Progenitor cell of endocrine pancreas (in vitro differentiated cells): Measurements from ENCODE around the gene TRHDE. TPM values are rescaled to one million over a fixed set of nuclear protein-coding genes. Genes with fewer than 3 reads are reported as not detected.

ENCODE experiments used
- DNase-seq: peaks from one replicate; pipeline ENCODE4 v3.0.0; 2021; ENCODE audit warnings: low spot score; ENCODE audit not compliant: unreplicated experiment
- H3K27ac Mint-ChIP-seq: 2 replicates; pipeline ENCODE4 v1.8.0; 2021; ENCODE audit warnings: mild to moderate bottlenecking, moderate library complexity, mixed read lengths
- H3K27me3 Mint-ChIP-seq: 2 replicates; pipeline ENCODE4 v1.8.0; 2021; ENCODE audit warnings: mixed read lengths
- H3K36me3 Mint-ChIP-seq: 2 replicates; pipeline ENCODE4 v1.8.0; 2022; ENCODE audit warnings: mixed read lengths; ENCODE audit not compliant: insufficient read depth
- H3K4me1 Mint-ChIP-seq: 2 replicates; pipeline ENCODE4 v1.8.0; 2021; ENCODE audit warnings: low read depth, mixed read lengths
- H3K4me3 Mint-ChIP-seq: 2 replicates; pipeline ENCODE4 v1.8.0; 2021; ENCODE audit warnings: low read depth, mild to moderate bottlenecking, moderate library complexity, mixed read lengths
- H3K9me3 Mint-ChIP-seq: 2 replicates; pipeline ENCODE4 v1.8.0; 2021; ENCODE audit warnings: low read depth, mixed read lengths
- total RNA-seq: library from RNA; stranded (reverse); gene quantifications from 2 replicates; pipeline ENCODE4 v1.2.1, GENCODE V29; 2021
- TF ChIP-seq, protein P1 (sequence below): fragments of 200-600 bp; sonication (generic); IDR thresholded peaks from one replicate; pipeline ENCODE4 v1.5.0; 2021; ENCODE audit warnings: antibody characterized with exemption, mild to moderate bottlenecking; ENCODE audit not compliant: unreplicated experiment

TRHDE gene
- total RNA-seq, 1 donor from 2014 or later: 2.7 TPM

- Mint-ChIP-seq H3K27ac (no peak overlapping the region), H3K9me3 (no peaks in the 10 kb centered on the region), H3K27me3 (no peaks in the 10 kb centered on the region), H3K36me3 (no peaks in the 10 kb centered on the region), H3K4me3 (no peak overlapping the region), H3K4me1 (peaks cover 2% of the 10 kb centered on the region)
- no peak for DNase-seq
- TF ChIP-seq, protein P1, sequence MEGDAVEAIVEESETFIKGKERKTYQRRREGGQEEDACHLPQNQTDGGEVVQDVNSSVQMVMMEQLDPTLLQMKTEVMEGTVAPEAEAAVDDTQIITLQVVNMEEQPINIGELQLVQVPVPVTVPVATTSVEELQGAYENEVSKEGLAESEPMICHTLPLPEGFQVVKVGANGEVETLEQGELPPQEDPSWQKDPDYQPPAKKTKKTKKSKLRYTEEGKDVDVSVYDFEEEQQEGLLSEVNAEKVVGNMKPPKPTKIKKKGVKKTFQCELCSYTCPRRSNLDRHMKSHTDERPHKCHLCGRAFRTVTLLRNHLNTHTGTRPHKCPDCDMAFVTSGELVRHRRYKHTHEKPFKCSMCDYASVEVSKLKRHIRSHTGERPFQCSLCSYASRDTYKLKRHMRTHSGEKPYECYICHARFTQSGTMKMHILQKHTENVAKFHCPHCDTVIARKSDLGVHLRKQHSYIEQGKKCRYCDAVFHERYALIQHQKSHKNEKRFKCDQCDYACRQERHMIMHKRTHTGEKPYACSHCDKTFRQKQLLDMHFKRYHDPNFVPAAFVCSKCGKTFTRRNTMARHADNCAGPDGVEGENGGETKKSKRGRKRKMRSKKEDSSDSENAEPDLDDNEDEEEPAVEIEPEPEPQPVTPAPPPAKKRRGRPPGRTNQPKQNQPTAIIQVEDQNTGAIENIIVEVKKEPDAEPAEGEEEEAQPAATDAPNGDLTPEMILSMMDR: no peak
Observed at GRCh38 chr12:72502546-72502945, 230.4 kb downstream of the TRHDE start.

GRCh38 chr12:72505227-72505626 lies 233.1 kb downstream of the TRHDE start:
- Mint-ChIP-seq H3K4me3 (no peak overlapping the region), H3K27me3 (no peaks in the 10 kb centered on the region), H3K4me1 (peaks cover 2% of the 10 kb centered on the region), H3K36me3 (no peaks in the 10 kb centered on the region), H3K27ac (no peak overlapping the region), H3K9me3 (no peaks in the 10 kb centered on the region)
- TF ChIP-seq, protein P1: no peak
- DNase-seq: no peak

- DNase-seq: no peak
- no peaks in the 10 kb centered on the region for H3K9me3 Mint-ChIP-seq
- H3K4me3 Mint-ChIP-seq: no peak overlapping the region
- no peak overlapping the region for H3K27ac Mint-ChIP-seq
- H3K27me3 Mint-ChIP-seq: no peaks in the 10 kb centered on the region
- TF ChIP-seq, protein P1: no peak
- H3K4me1 Mint-ChIP-seq: peaks cover 11% of the 10 kb centered on the region
- no peaks in the 10 kb centered on the region for H3K36me3 Mint-ChIP-seq
Observed at GRCh38 chr12:72509891-72510290, 237.7 kb downstream of the TRHDE start.

DNA sequence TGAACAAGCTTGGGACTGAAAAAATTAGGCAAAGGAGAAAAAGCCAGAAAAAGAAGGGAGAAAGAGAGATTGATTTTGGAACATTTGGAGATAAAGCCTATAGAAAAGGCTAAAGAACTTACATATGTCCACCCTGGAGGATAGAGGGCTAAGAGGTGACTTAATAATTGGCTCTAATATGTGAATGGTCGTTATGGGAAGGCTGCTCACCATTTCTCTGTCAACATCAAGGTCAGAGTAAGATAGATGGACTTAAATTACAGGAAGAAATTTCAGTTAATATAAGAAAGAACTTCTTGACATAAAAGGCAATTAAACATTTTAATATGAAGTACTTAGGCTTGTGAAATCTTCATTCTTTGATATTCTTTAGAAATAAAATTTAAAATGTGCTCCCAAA lies 238.6 kb downstream of the TRHDE start:
- Mint-ChIP-seq H3K27me3 (no peaks in the 10 kb centered on the region), H3K9me3 (no peaks in the 10 kb centered on the region), H3K4me3 (no peak overlapping the region), H3K36me3 (no peaks in the 10 kb centered on the region), H3K27ac (no peak overlapping the region), H3K4me1 (peaks cover 11% of the 10 kb centered on the region)
- DNase-seq: no peak
- TF ChIP-seq, protein P1: no peak

GRCh38 chr12:72511498-72511897 lies 239.3 kb downstream of the TRHDE start:
- no peaks in the 10 kb centered on the region for H3K27me3 Mint-ChIP-seq
- H3K27ac Mint-ChIP-seq: peak overlapping the region; percentile 78
- no peaks in the 10 kb centered on the region for H3K36me3 Mint-ChIP-seq
- no peak overlapping the region for H3K4me3 Mint-ChIP-seq
- no peaks in the 10 kb centered on the region for H3K9me3 Mint-ChIP-seq
- TF ChIP-seq, protein P1: no peak
- peaks cover 11% of the 10 kb centered on the region for H3K4me1 Mint-ChIP-seq
- no peak for DNase-seq
